B cell (primary cell): Measurements from ENCODE around the gene RORB.

ENCODE experiments used
- CTCF ChIP-seq: fragments of 200-600 bp; IDR thresholded peaks from one replicate; pipeline ENCODE4 v1.8.0; 2022; ENCODE audit warnings: antibody characterized with exemption, mild to moderate bottlenecking
- EZH2 ChIP-seq: IDR thresholded peaks from 2 replicates; pipeline ENCODE4 v1.6.1; 2012; ENCODE audit warnings: borderline replicate concordance, low read depth, mild to moderate bottlenecking, moderate library complexity, low read length; ENCODE audit not compliant: insufficient read depth, poor library complexity, severe bottlenecking

- no peak for TF ChIP-seq CTCF
- TF ChIP-seq EZH2: no peak
Observed at GRCh38 chr9:74534841-74535240, 37.7 kb downstream of the RORB start.
